ENCODE data around the gene DIPK1B. TPM values are rescaled to one million over a fixed set of nuclear protein-coding genes. Genes with fewer than 3 reads are reported as not detected.

Gene DIPK1B
- total RNA-seq, 2 experiments from 2014 or later, result 0.14 TPM; not detected in 1

DNA sequence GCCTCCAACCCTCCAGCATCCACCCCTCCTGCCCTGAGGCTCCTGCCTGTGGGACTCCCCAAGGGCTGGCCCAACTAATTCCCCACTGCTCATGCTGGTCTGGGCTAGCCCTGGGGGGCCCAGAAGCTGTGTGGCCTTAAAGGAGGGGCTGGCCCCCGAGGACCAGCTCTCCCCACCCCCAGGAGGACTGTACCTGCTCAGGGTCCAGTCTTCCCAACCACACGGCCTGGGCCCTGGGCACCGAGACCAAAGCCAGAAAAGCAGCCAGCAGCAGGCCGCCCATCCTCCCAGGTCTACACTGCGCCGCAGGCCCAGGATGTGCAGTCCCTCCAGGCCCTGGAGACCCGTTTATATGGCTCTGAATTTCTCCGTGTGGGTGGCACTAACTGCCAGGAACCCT lies 35.8 kb downstream of the DIPK1B start, which contains the start of gene LCN6:
Gene LCN6, minus strand, starts transcription at position 325 of the 400 bp plus-strand sequence. Its CDS starts 42 bp downstream, at position 283.
- DNase-seq (no peak), ATAC-seq (no peak)
- Mint-ChIP-seq H3K36me3 (ENCODE audit: low read depth) (peaks cover 7% of the 10 kb centered on the region), H3K4me3 (no peak within 1 kb of the TSS), H3K27me3 (peaks cover 5% of the 10 kb centered on the region), H3K4me1 (ENCODE audit: low read depth) (peaks cover 8% of the 10 kb centered on the region), H3K27ac (no peak within 1 kb of the TSS), H3K9me3 (peaks cover 25% of the 10 kb centered on the region)
- POLR2A ChIA-PET, result interaction anchor here (2.3 kb wide), 1 partner anchor 20 kb away, joined by 10 read pairs; no protein-coding TSS in a partner anchor
- intact Hi-C loops (cut with micrococcal nuclease), result loop anchor here (10.0 kb wide), 1 partner anchor 57 kb away; the partner anchor contains the start of gene RABL6
- CTCF ChIA-PET, result no interaction called here
- TF ChIP-seq, protein P1, sequence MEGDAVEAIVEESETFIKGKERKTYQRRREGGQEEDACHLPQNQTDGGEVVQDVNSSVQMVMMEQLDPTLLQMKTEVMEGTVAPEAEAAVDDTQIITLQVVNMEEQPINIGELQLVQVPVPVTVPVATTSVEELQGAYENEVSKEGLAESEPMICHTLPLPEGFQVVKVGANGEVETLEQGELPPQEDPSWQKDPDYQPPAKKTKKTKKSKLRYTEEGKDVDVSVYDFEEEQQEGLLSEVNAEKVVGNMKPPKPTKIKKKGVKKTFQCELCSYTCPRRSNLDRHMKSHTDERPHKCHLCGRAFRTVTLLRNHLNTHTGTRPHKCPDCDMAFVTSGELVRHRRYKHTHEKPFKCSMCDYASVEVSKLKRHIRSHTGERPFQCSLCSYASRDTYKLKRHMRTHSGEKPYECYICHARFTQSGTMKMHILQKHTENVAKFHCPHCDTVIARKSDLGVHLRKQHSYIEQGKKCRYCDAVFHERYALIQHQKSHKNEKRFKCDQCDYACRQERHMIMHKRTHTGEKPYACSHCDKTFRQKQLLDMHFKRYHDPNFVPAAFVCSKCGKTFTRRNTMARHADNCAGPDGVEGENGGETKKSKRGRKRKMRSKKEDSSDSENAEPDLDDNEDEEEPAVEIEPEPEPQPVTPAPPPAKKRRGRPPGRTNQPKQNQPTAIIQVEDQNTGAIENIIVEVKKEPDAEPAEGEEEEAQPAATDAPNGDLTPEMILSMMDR (IDR thresholded peaks at IDR 0.05), result no peak

DNA sequence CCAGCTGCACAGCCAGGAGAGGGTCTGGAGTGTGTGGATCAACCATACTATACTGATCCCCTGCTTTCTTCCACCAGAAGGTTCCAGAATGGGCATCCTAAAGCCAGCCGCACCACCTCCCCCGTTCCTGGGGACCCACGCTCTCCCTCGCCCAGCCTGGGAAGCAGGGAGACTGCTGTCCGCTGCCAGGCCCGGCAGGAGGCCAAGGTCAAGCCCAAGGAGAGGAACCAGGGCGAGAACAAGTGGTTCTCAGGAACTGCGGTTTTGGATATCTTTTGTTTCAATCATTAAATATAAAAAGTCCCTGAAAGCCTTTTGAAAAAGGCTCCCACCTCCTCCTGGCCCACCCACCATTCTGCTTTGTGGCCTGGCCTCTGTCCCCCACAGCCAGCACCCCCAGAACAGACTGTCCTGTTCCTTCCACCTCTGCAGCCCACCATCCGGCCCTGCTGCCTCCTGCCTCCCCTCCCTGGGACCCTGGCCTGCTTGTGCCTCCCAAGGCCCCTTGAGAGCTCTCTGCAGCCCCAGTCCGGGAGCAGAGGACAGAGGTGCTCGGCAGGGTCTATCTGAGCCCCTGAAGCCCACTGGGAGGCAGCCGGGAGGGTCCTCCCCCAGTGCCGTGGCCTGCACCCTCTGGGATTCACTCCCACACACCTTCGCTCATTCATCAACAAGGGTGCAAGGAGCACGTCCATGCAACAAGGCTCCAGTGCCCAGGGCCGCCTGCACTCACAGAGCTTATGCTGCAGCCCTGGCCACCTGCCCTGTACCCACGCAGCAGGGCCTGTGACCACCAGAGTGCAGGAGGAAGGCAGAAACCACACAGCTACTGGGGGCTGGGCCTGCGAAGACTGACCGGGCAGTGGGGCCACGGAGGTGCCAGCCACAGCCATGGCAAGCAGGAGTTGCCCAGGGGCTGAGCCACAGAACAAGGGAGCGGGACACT lies 36.6 kb downstream of the DIPK1B start:
- H3K27ac Mint-ChIP-seq, result no peak overlapping the region
- intact Hi-C loops (cut with micrococcal nuclease), result loop anchor here (10.0 kb wide), 1 partner anchor 56 kb away; the partner anchor contains the start of gene RABL6

DNA sequence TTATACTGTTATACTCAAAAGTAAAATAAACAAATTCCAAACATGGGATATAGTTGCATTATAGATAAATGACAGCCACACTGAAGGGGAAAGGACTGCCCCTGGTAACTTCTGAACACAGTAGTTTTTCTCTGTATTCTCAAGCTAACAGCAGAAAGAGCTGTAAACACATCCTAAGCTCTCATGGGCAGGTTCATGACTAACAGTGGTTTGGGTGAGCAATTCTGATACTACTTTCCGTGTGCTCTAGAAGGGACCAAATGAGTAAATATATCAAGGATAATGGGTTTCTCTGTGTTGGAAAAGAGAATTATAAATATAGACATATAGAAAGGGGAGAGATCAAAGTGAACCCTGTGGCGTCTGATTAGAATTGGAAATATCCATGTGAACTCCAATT lies 38.2 kb downstream of the DIPK1B start:
- H3K36me3 Mint-ChIP-seq (ENCODE audit: low read depth), result peaks cover 7% of the 10 kb centered on the region
- ATAC-seq (peak; percentile 89), DNase-seq (peak; percentile 30)
- TF ChIP-seq, protein P1 (IDR thresholded peaks at IDR 0.05), result no peak
- H3K4me1 Mint-ChIP-seq (ENCODE audit: low read depth), result peaks cover 8% of the 10 kb centered on the region
- peaks cover 6% of the 10 kb centered on the region for H3K27me3 Mint-ChIP-seq
- H3K9me3 Mint-ChIP-seq, result peaks cover 27% of the 10 kb centered on the region
- intact Hi-C loops (cut with micrococcal nuclease), result no loop called here
- ChIA-PET CTCF (interaction anchor here (1.7 kb wide), 1 partner anchor 9 kb away, joined by 5 read pairs; no protein-coding TSS in a partner anchor), POLR2A (interaction anchor here (0.5 to 0.9 kb wide), 2 partner anchors 24 to 49 kb away, joined by 3 to 4 read pairs; no protein-coding TSS in a partner anchor)
- H3K27ac Mint-ChIP-seq, result no peak overlapping the region
- H3K4me3 Mint-ChIP-seq, result no peak overlapping the region

More for the DNA sequence above, 36.6 kb downstream of the DIPK1B start:
- H3K27me3 Mint-ChIP-seq, result peaks cover 5% of the 10 kb centered on the region
- TF ChIP-seq, protein P1 (IDR thresholded peaks at IDR 0.05), result no peak
- DNase-seq (no peak), ATAC-seq (no peak)
- CTCF ChIA-PET, result interaction anchor here (1.7 kb wide), 1 partner anchor 7 kb away, joined by 5 read pairs; no protein-coding TSS in a partner anchor
- no peak overlapping the region for H3K4me3 Mint-ChIP-seq
- POLR2A ChIA-PET, result interaction anchor here (2.3 kb wide), 1 partner anchor 21 kb away, joined by 10 read pairs; no protein-coding TSS in a partner anchor
- peaks cover 25% of the 10 kb centered on the region for H3K9me3 Mint-ChIP-seq
- H3K36me3 Mint-ChIP-seq (ENCODE audit: low read depth), result peaks cover 7% of the 10 kb centered on the region
- peaks cover 8% of the 10 kb centered on the region for H3K4me1 Mint-ChIP-seq (ENCODE audit: low read depth)

DNA sequence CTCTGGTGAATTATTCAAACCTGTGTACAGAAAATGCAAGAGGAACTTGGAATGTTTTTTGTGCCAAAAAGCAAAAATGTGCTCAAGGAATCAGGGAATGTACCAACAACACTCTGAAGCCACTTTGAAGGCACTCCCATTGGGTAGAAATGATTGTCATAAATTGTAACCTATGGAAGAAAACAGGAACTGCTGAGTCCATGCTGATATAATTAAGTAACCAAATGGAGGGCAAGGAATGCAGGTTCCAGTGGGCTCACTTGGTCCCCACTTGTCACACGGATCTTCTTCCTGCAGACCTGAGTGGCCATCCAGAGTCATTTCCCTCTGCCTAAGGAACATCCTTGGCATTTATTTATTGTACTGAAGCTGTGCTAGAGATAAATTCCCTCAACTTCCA lies 38.9 kb downstream of the DIPK1B start:
- intact Hi-C loops (cut with micrococcal nuclease), result no loop called here
- Mint-ChIP-seq H3K9me3 (peaks cover 33% of the 10 kb centered on the region), H3K4me3 (no peak overlapping the region), H3K27me3 (peaks cover 12% of the 10 kb centered on the region), H3K27ac (no peak overlapping the region), H3K4me1 (ENCODE audit: low read depth) (peaks cover 8% of the 10 kb centered on the region), H3K36me3 (ENCODE audit: low read depth) (peaks cover 8% of the 10 kb centered on the region)
- ChIA-PET CTCF (interaction anchor here (0.6 to 1.0 kb wide), 2 partner anchors 22 to 295 kb away, joined by 3 to 4 read pairs; no protein-coding TSS in a partner anchor), POLR2A (interaction anchor here (1.1 kb wide), 1 partner anchor 24 kb away, joined by 3 read pairs; no protein-coding TSS in a partner anchor)
- TF ChIP-seq, protein P1 (IDR thresholded peaks at IDR 0.05), result no peak
- no peak for ATAC-seq
- DNase-seq, result no peak

All from activated CD8-positive, alpha-beta T cell treated with anti-CD3 and anti-CD28 coated beads for 36 hours (primary cell).